Aortic smooth muscle cell (primary cell): ENCODE results near the gene APOBEC4. TPM values are rescaled to one million over a fixed set of nuclear protein-coding genes. Genes with fewer than 3 reads are reported as not detected.

ENCODE experiments used
- total RNA-seq: library from RNA; depleted of rRNA; stranded (reverse); fragments of >200 nt; gene quantifications from 2 replicates; pipeline ENCODE4 v1.2.3, GENCODE V29; 2014

APOBEC4 gene
- total RNA-seq, result 0.06 TPM in 1 of 2 replicates, not detected in the other

GRCh38 chr1:183652547-183653461 is at the start of gene APOBEC4:
Gene APOBEC4, minus strand, starts transcription at chr1:183653316. Its CDS starts 4,535 bp downstream, at chr1:183648781.

GRCh38 chr1:183635606-183636333 is 17.3 kb downstream of the APOBEC4 start, which contains the start of gene ARPC5:
Gene ARPC5, minus strand, starts transcription at chr1:183635783. Its CDS starts 124 bp downstream, at chr1:183635659.

Other genes starting within 250 kb of the APOBEC4 start
- gene NMNAT2, start 234.9 kb downstream of the APOBEC4 start, total RNA-seq, result 0.44 and 0.66 TPM in 2 replicates
- 14.5 and 19.0 TPM in 2 replicates for gene SMG7, start 180.8 kb downstream of the APOBEC4 start, total RNA-seq
- gene NCF2, start 62.9 kb downstream of the APOBEC4 start, total RNA-seq, result under 0.01 and 0.19 TPM in 2 replicates
- 302 and 512 TPM in 2 replicates for gene ARPC5, start 17.5 kb downstream of the APOBEC4 start, total RNA-seq
- gene RGL1, start 151.8 kb upstream of the APOBEC4 start, total RNA-seq, result 39.2 and 44.1 TPM in 2 replicates